Endothelial cell of umbilical vein (primary cell): ENCODE data around the gene FOXL2. TPM values are rescaled to one million over a fixed set of nuclear protein-coding genes. Genes with fewer than 3 reads are reported as not detected.

Experiments
- BruUV-seq: library from RNA; stranded (reverse); fragments of 400-500 nt; replicated peaks from 2 replicates; lab custom pipeline; 2021; lab: Mats Ljungman, UMichigan
- CTCF ChIA-PET: fragments of 300-600, 350-600 bp; sonication (Branson Sonifier 250); formaldehyde crosslinking; loops from one replicate; lab custom pipeline; 2021; ENCODE audit warnings: antibody characterized with exemption, inconsistent platforms; lab: Charles Lee
- POLR2A ChIA-PET: fragments of 300-600, 350-600 bp; sonication (Branson Sonifier 250); formaldehyde crosslinking; loops from one replicate; lab custom pipeline; 2021; ENCODE audit warnings: antibody characterized with exemption, inconsistent platforms; lab: Charles Lee
- DNase-seq: peaks from one replicate; pipeline ENCODE4 v3.0.0-alpha.2; 2011; ENCODE audit warnings: low read depth, low spot score
- FAIRE-seq: peaks from 2 replicates; lab custom pipeline; 2011; peaks lifted over from hg19 to GRCh38; lab: Jason Lieb, UNC
- H2AFZ ChIP-seq: 2 replicates; pipeline ENCODE4 v1.6.0; 2012; ENCODE audit warnings: low read depth, low read length, control low read depth, inconsistent platforms
- H3K27ac ChIP-seq: 2 replicates; pipeline ENCODE4 v1.5.1; 2011; ENCODE audit warnings: low read depth, mild to moderate bottlenecking, control low read depth, low read length, moderate library complexity; ENCODE audit not compliant: insufficient read depth
- H3K27me3 ChIP-seq, 2 experiments: 2 replicates each; pipeline versions ENCODE4 v1.6.0 to v1.6.1; 2011; ENCODE audit warnings: low read length in 2 of 2, mixed read lengths in 1 of 2; ENCODE audit not compliant: control insufficient read depth in 2 of 2, insufficient read depth in 2 of 2
- H3K36me3 ChIP-seq, 2 experiments: 2 replicates in 1 of 2; 3 replicates in 1 of 2; pipeline ENCODE4 v1.5.1; 2011; ENCODE audit warnings: low read length in 2 of 2, mild to moderate bottlenecking in 1 of 2, moderate library complexity in 1 of 2; ENCODE audit not compliant: control insufficient read depth in 2 of 2, insufficient read depth in 2 of 2; ENCODE audit errors: extremely low read depth in 1 of 2
- H3K4me1 ChIP-seq: 3 replicates; pipeline ENCODE4 v1.5.1; 2011; ENCODE audit warnings: mild to moderate bottlenecking, low read length; ENCODE audit not compliant: control insufficient read depth, insufficient read depth; ENCODE audit errors: extremely low read depth
- H3K4me2 ChIP-seq: 2 replicates; pipeline ENCODE4 v1.6.1; 2011; ENCODE audit warnings: low read length, control low read depth, mixed read lengths; ENCODE audit not compliant: insufficient read depth
- H3K4me3 ChIP-seq, 3 experiments: fragments of 200-600 bp in 1 of 3; sonication (generic), shearing (Covaris generic) in 1 of 3; replicated peaks in 1 of 3; 2 replicates each; pipeline ENCODE4 v1.5.1; 2011 to 2016; ENCODE audit warnings: control low read depth in 3 of 3, low read length in 3 of 3, mild to moderate bottlenecking in 2 of 3, inconsistent platforms in 1 of 3, low read depth in 1 of 3, moderate library complexity in 1 of 3; ENCODE audit not compliant: insufficient read depth in 1 of 3
- H3K79me2 ChIP-seq: 2 replicates; pipeline ENCODE4 v1.6.0; 2012; ENCODE audit warnings: low read length, inconsistent platforms; ENCODE audit not compliant: control insufficient read depth, insufficient read depth
- H3K9ac ChIP-seq: replicated peaks from 2 replicates; pipeline ENCODE3; 2011; ENCODE audit warnings: low read length, control low read depth; ENCODE audit not compliant: insufficient read depth; ENCODE audit errors: extremely low read depth
- H3K9me1 ChIP-seq: replicated peaks from 3 replicates; pipeline ENCODE4 v1.6.0; 2011; ENCODE audit warnings: mild to moderate bottlenecking, low read length; ENCODE audit not compliant: control insufficient read depth, insufficient read depth; ENCODE audit errors: extremely low read depth
- H3K9me3 ChIP-seq: replicated peaks from 2 replicates; pipeline ENCODE4 v1.5.1; 2012; ENCODE audit warnings: low read length, inconsistent platforms; ENCODE audit not compliant: control insufficient read depth, insufficient read depth
- H4K20me1 ChIP-seq: replicated peaks from 2 replicates; pipeline ENCODE3; 2011; ENCODE audit warnings: mild to moderate bottlenecking, low read length; ENCODE audit not compliant: control insufficient read depth, insufficient read depth; ENCODE audit errors: extremely low read depth
- CTCF ChIP-seq, 2 donors: IDR thresholded peaks; 1 replicate in 1 of 2; 2 replicates in 1 of 2; pipeline ENCODE4 v1.5.1; 2011; ENCODE audit warnings: low read length in 2 of 2, mild to moderate bottlenecking in 2 of 2, moderate library complexity in 2 of 2, control low read depth in 1 of 2, inconsistent platforms in 1 of 2, low read depth in 1 of 2; ENCODE audit not compliant: insufficient read depth in 1 of 2; ENCODE audit errors: extremely low read depth in 1 of 2
- EZH2 ChIP-seq: IDR thresholded peaks from 2 replicates; pipeline ENCODE4 v1.6.1; 2012; ENCODE audit warnings: borderline replicate concordance, low read depth, mild to moderate bottlenecking, moderate library complexity, low read length, inconsistent platforms; ENCODE audit not compliant: severe bottlenecking
- FOS ChIP-seq: IDR thresholded peaks from 2 replicates; pipeline ENCODE4 v1.6.1; 2011; ENCODE audit warnings: mild to moderate bottlenecking, low read length, moderate library complexity, borderline replicate concordance; ENCODE audit not compliant: insufficient read depth
- GATA2 ChIP-seq: IDR thresholded peaks from 2 replicates; pipeline ENCODE4 v1.7.0; 2011; ENCODE audit warnings: low read depth, mild to moderate bottlenecking, moderate library complexity, mixed read lengths, low read length; ENCODE audit not compliant: insufficient read length, insufficient read depth
- JUN ChIP-seq: IDR thresholded peaks from 2 replicates; pipeline ENCODE4 v1.6.1; 2011; ENCODE audit warnings: borderline replicate concordance, low read depth; ENCODE audit not compliant: insufficient read length, insufficient read depth
- MAX ChIP-seq: IDR thresholded peaks from 2 replicates; pipeline ENCODE4 v1.6.1; 2011; ENCODE audit not compliant: insufficient read depth, insufficient read length
- MYC ChIP-seq: IDR thresholded peaks from one replicate; pipeline ENCODE4 v1.6.1; 2011; ENCODE audit warnings: mild to moderate bottlenecking, low read depth, low read length
- POLR2A ChIP-seq: IDR thresholded peaks from 2 replicates; pipeline ENCODE4 v1.6.1; 2012; ENCODE audit warnings: low read depth, mild to moderate bottlenecking, control low read depth, low read length
- POLR2AphosphoS5 ChIP-seq: IDR thresholded peaks from 2 replicates; pipeline ENCODE4 v1.6.1; 2012; ENCODE audit warnings: low read depth, mild to moderate bottlenecking, control low read depth, low read length, moderate library complexity; ENCODE audit not compliant: insufficient read depth
- dilution Hi-C: fragments of 300-500 bp; cut with MboI; formaldehyde crosslinking; loops from one replicate; pipeline ENCODE4 v1.15.0; 2019; ENCODE audit warnings: low sequenced_read_pairs; ENCODE audit not compliant: extremely low pct_ligation_motif_present
- intact Hi-C: fragments of 100-400 bp; cut with micrococcal nuclease; formaldehyde crosslinking; loops from one replicate; pipeline ENCODE4 v1.10.0; 2022
- polyA plus RNA-seq, 4 experiments: library from polyadenylated mRNA; depleted of rRNA in 3 of 4; stranded (reverse) in 3 of 4; unstranded in 1 of 4; fragments of >200 nt; gene quantifications; 2 replicates each; pipeline versions ENCODE4 v1.2.1 to v1.2.3, GENCODE V29; 2011 to 2012; ENCODE audit warnings: missing spikeins in 1 of 4
- total RNA-seq: library from RNA; stranded (reverse); gene quantifications from 2 replicates; pipeline ENCODE4 v1.2.3, GENCODE V29; 2021

Gene FOXL2
- total and polyA plus RNA-seq, 2 donors (not counting 3 experiments of a cell fraction or from before 2014, with no cell fraction given): not detected

- BruUV-seq: TSS peak; percentile 46
- peak; percentile 95 for FAIRE-seq
These were observed 32.0 kb downstream of the FOXL2 start for GRCh38 chr3:138914870-138915502.

More at GRCh38 chr3:138914870-138915502, 32.0 kb downstream of the FOXL2 start:
- H3K27me3 ChIP-seq: no peaks in the 10 kb centered on the region
- POLR2A ChIA-PET: interaction anchor here (0.8 to 1.7 kb wide), 5 partner anchors 177 to 321 kb away, joined by 3 to 11 read pairs (median 4); partner anchors contain the start of gene CEP70
- intact Hi-C loops (loop anchor here (1.0 to 2.0 kb wide), 9 partner anchors 24 to 436 kb away; partner anchors contain the start of genes FAIM and PIK3CB), dilution Hi-C loops (no loop called here)
- H3K36me3 ChIP-seq: no peaks in the 10 kb centered on the region
- no peaks in the 10 kb centered on the region for H4K20me1 ChIP-seq
- peak overlapping the region; percentile 6 to 81 (median 52) for H3K4me3 ChIP-seq
- peaks cover 8% of the 10 kb centered on the region for H3K4me1 ChIP-seq
- CTCF ChIA-PET: interaction anchor here (0.7 to 13.0 kb wide), 101 partner anchors 9 to 741 kb away, joined by 3 to 862 read pairs (median 7); partner anchors contain the start of genes CEP70, DBR1, ESYT3 and FAIM
- no peaks in the 10 kb centered on the region for H3K9me1 ChIP-seq
- H3K9me3 ChIP-seq: no peaks in the 10 kb centered on the region
- no peak for TF ChIP-seq POLR2A
- no peak for TF ChIP-seq MAX
- peak; percentile 80 for TF ChIP-seq FOS
- TF ChIP-seq GATA2: peak; percentile 84
- peak; percentile 57 for TF ChIP-seq JUN
- no peak for TF ChIP-seq MYC
- TF ChIP-seq EZH2: no peak
- TF ChIP-seq CTCF (IDR thresholded peaks at IDR 0.05; ENCODE audit: extremely low read depth in 1 of 2, insufficient read depth in 1 of 2, low read depth in 1 of 2, low read length in 2 of 2): no peak
- TF ChIP-seq POLR2AphosphoS5: no peak
- no peaks in the 10 kb centered on the region for H3K79me2 ChIP-seq
- H3K27ac ChIP-seq: peak overlapping the region; percentile 49
- H3K9ac ChIP-seq: peak overlapping the region; percentile 61
- H3K4me2 ChIP-seq: peak overlapping the region; percentile 77
- H2AFZ ChIP-seq: peak overlapping the region; percentile 74
- peak; percentile 88 for DNase-seq
